AG10803 (cell line): ENCODE measurements around the gene ATP5MC3.
"Not testable (repeated sequence)": the region's sequence is repeated elsewhere in the genome, so short reads cannot be mapped to it uniquely, and the experiment has no call there.

Experiments
- DNase-seq: peaks from one replicate; pipeline ENCODE4 v3.0.0; 2010; ENCODE audit warnings: low read depth
- H3K4me3 ChIP-seq: 2 replicates; pipeline ENCODE4 v1.5.1; 2011; ENCODE audit warnings: mild to moderate bottlenecking, low read length, control low read depth
- CTCF ChIP-seq: conservative IDR thresholded peaks from 2 replicates; pipeline ENCODE4 v1.5.1; 2011; ENCODE audit warnings: mild to moderate bottlenecking, low read length, control low read depth, inconsistent platforms

The ATP5MC3 gene

GRCh38 chr2:175181104-175181876, at the start of gene ATP5MC3:
Gene ATP5MC3 (minus strand): TSS chr2:175181710. CDS start chr2:175181393, 317 bp downstream.
- peak; percentile 94 for DNase-seq
- H3K4me3 ChIP-seq, result peak within 1 kb of the TSS; percentile 88
- TF ChIP-seq CTCF, result peak; percentile 31; the same call in 1 of the 2 replicates

DNA sequence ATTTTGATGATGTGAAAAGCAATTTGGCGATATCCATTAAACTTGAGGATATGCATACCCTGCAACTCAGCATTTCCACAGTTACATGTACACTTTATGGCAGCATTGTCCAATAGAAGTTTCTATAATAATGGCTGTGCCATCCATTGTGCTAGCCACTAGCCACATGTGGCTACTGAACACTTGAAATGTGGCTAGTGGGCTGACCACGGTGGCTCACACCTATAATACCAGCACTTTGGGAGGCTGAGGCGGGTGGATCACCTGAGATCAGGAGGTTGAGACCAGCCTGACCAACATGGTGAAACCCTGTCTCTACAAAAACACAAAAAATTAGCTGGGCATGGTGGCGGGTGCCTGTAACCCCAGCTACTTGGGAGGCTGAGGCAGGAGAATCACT, 47.1 kb upstream of the ATP5MC3 start:
- DNase-seq, H3K4me3 ChIP-seq: not testable (repeated sequence)

- no peak for DNase-seq
- H3K4me3 ChIP-seq, result no peak overlapping the region
- TF ChIP-seq CTCF, result no peak
Measured at GRCh38 chr2:175228179-175228578, 46.7 kb upstream of the ATP5MC3 start.

DNA sequence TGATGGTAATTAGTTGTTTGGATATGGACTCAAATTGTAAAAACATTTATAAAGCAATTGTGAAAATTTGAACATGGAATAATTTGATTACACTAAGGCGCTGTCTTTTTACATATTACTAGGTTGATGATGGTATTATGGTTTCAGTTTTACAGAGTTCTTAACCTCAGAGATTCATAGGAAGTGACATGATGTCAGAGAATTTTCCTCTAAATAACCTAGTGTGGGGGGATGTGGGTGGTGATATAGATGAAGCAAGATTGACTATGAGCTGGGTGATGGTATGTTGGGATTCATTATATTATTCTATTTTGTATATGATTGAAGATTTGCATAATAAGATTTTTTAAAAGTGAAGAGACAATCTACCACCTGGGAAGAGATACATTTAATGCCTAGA, 45.9 kb upstream of the ATP5MC3 start:
- DNase-seq, result no peak
- H3K4me3 ChIP-seq, result no peak overlapping the region
- TF ChIP-seq CTCF, result no peak

- no peak for DNase-seq
- no peak for TF ChIP-seq CTCF
Measured at GRCh38 chr2:175220075-175220474, 38.6 kb upstream of the ATP5MC3 start.

GRCh38 chr2:175218551-175218950, 37.0 kb upstream of the ATP5MC3 start:
- TF ChIP-seq CTCF, result no peak
- no peak for DNase-seq

More at GRCh38 chr2:175220075-175220474, 38.6 kb upstream of the ATP5MC3 start:
- H3K4me3 ChIP-seq, result no peak overlapping the region

DNA sequence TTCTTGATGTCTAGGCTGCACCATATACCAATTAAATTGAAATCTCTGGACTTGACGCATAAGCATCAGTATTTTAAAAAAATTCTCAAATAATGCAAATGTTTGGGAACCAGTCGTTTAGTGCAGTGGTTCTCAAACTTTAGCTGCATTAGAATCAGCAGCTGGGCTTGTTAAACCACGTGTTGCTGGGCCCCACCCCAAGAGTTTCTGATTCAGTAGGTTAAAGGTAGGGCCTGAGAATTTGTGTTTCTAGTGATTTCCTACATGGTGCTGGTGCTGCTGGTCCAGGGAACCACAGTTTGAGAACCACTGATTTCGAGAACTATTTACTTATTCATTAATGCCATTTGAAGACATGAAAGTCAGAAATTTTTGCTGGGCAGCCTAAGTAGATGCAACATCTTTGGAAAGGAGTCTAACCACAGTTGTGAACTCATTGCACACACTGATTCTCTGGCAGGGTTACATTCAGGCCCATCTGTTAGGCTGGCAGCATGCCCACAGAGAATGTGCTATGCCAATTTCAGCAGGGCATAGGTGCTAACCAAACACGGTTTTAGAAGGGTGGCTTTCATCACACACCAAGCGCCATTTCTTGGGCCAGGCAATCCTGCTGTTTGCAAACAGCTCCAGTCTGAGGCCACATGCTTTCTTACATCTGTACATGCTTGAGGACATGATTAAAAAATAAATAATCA, 26.4 kb upstream of the ATP5MC3 start:
- no peak overlapping the region for H3K4me3 ChIP-seq
- peak; percentile 17 for DNase-seq

More at GRCh38 chr2:175218551-175218950, 37.0 kb upstream of the ATP5MC3 start:
- H3K4me3 ChIP-seq, result no peak overlapping the region

More for the DNA sequence above, 26.4 kb upstream of the ATP5MC3 start:
- no peak for TF ChIP-seq CTCF
